CD4-positive, alpha-beta T cell treated with Interferon gamma for 1 hour (primary cell): ENCODE results near the gene GLTPD2.

ENCODE experiments used
- DNase-seq: peaks from one replicate; pipeline ENCODE4 v3.0.0-alpha.2; 2020

GLTPD2 gene

DNA sequence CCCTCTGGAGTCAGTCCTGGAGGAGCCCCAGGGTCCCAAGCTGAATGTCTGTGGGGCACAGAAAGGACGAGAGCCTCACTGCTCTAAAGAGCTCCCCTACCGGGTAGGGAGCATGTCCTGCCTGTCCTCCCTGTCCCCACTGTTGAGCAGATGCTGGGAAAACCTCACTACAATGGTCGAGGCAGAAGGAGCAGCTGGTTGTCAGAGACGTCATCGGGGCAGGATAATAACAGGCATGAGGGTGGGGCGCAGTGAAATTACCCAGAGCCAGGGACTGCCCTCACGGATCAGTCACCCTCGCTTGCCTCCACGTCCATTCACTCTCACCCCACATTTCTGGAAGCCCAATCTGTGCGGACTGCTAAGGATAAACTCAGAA is 16.5 kb upstream of the GLTPD2 start:
- DNase-seq, result no peak

DNA sequence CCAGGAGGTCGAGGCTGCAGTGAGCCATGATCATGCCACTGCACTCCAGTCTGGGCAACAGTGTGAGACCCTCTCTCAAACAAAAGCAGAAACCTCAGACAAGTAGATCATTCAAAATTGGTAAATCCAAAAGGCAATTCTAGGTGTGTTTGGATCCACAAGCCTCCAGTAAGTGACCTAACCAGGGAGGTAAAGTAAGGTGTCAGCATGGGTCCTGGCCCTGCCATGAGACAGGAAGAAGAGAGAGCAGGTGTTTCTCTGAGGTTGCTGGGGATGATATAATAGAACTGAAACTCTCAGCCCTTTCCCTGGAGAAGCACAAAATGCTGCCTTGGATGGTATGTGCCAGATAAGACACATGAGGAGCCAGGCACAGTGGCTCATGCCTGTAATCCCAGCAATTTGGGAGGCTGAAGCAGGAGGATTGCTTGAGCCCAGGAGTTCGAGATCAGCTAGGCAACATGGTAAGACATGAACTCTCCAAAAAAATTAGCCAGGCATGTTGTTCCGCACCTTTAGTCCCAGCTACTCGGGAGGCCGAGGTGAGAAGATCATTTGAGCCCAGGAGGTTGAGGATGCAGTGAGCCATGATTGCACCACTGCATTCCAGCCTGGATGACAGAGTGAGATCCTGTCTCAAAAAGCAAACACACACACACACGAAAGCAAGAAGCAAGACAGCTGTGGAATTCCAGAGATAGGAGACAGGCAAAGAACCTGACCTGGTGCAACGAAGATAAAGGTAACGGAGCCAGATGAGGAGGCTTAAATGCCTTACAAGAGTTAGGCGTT is 10.6 kb upstream of the GLTPD2 start:
- DNase-seq, result no peak

DNA sequence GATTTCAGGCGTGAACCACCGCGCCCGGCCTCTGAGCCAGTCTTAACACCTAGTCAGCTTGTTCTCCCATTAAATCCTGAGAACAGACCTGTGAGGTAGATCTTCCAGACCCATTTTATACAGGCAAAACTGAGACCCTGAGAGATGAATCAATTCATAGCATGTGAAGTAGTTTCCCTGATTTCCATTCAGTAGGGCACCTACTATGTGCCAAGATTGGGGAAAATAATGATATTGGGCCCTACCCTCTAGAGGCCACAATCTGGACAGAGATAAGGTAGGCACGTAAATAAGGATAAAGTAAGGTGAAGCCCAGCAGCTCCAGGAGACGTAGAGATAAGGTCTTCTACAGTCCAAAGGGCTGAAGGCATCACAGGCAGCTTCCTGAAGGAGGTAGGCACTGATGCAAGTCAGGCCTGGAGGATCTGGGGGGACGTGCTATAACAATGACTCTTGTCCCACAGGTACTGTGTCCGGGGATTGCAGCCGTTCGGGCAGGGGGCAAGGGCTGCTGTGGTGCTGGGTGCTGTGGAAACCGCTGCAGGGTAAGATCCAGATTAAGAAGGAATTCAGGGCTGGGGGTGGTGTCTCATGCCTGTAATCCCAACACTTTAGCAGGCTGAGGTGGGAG is 8.3 kb upstream of the GLTPD2 start:
- no peak for DNase-seq

DNA sequence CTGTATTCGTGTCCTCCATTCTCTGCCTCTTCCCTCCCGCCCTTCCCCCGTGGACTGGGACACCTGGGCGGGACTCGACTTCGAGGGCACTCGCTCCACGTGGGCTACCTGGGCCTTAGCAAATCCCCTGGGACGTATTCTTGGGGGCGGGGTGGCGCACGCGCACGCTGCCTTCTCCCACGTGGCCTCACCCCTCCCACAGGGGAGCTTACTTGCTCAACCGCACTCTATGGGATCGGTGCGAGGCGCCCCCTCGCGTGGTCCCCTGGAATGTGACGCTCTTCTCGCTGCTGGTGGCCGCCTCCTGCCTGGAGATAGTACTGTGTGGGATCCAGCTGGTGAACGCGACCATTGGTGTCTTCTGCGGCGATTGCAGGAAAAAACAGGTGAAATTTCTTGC is 6.1 kb upstream of the GLTPD2 start:
- DNase-seq, result peak; percentile 24

DNA sequence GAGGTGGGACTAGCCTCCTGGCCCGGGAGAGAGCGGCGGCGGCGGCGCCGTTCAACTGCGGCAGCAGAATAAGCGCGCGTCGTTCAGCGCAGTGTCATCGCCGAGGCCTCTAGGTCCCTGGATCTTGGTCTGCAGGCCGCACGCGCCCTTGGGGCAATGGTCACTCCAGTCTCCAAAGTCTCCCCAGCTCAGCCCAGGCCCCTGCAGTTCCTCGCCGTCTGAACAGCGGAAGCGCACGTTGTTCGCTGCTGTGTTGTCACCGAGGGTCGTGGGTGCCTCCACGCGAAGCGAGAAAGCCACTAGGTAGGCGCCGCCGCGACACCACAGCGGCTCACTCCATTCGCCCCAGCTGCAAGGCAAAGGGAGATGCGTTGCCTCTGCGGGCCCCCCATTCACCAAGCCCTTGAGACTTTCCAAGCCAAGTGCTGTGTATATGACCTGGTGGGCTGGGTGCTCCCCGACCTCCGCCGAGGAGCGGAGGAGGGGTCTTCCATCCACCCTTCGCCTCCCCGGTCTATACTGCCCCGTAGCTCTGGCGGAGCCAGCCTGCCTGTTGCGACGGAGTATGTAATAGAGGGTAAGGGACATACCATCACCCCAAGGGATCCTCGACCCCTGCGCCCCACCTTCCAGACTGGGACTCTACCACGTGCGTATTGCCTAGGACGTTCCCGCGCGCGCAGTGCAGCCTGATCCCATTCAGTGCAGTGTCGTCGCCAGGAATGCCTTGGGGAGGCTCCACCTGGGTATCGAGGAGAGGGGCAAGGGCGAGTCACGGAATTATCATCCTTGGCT is 3.3 kb upstream of the GLTPD2 start:
- DNase-seq, result no peak

DNA sequence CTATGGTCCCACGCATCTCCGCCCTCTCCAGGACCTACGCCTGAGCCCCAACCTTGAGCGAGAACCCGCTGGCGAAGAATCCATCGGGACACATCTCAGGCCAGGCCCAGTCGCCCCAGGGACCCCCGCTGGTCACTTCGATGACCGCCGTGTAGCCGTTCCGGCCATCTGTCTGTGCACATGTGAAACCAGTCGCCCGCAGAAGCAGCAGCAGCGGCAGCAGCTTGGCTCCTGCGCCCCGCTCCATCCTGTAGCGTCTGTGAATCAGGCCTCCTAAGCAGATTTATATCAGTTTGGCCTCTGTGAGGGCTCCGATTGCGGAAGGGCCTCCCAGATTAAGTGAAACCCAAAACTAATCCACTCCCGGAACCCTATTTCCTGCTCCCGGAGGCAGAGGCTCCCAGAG is 2.7 kb upstream of the GLTPD2 start, which contains the start of gene VMO1:
Gene VMO1 (minus strand): TSS at position 259 of the 406 bp plus-strand sequence. CDS start 12 bp downstream, at position 247.
- no peak for DNase-seq

DNA sequence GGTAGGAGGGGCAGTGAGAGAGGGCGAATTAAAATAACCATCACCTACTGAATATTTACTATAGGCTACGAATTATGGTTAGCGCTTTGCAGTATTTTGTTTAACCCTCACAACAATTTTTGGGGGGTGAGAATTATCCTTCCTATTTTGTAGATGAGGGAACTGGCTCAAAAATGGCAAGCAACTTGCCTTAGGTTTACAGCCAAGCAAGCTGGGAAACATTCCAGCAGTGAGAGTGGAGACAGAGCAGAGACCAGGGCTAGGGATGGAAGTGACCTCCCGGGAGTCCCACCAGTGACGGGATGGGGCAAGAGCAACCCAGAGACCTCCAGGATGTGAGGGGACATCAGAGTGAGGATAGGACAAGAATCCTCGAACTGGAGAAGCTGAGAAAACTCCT is 2.2 kb upstream of the GLTPD2 start:
- no peak for DNase-seq

DNA sequence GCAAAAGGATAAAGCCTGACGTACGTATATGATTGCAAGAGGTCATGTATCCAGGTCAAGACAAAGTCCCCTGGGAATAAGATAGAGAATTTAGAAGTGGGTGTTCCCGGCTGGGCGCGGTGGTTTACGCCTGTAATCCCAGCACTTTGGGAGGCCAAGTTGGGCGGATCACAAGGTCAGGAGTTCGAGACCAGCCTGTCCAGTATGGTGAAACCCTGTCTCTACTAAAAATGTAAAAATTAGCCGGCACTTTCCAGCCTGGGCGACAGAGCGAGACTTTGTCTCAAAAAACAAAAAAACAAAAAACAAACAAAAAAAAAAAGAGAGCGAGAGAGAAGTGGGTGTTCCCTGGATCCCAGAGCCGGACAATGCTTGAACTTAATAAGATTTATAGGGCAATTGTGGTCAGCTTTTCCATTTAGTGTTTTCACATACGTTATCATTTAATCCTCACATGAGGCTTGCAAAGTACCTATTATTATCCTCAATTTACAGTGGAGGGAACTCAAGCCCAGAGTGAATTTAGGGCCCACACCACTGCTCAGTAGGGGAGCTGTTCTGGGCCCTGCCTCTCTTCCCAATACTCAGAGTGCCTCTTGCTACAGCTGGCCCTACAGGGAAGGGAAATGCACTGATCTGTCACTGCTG is 481 bp upstream of the GLTPD2 start:
- no peak for DNase-seq

DNA sequence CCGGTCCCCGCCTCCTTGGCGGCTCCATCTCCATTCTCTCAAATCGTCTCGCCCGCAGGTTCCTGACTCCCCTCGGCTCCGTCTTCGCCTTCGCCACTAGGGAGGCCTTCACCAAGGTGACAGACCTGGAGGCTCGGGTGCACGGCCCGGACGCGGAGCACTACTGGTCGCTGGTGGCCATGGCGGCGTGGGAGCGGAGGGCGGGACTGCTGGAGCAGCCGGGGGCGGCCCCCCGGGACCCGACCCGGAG is 862 bp downstream of the GLTPD2 start:
- no peak for DNase-seq

DNA sequence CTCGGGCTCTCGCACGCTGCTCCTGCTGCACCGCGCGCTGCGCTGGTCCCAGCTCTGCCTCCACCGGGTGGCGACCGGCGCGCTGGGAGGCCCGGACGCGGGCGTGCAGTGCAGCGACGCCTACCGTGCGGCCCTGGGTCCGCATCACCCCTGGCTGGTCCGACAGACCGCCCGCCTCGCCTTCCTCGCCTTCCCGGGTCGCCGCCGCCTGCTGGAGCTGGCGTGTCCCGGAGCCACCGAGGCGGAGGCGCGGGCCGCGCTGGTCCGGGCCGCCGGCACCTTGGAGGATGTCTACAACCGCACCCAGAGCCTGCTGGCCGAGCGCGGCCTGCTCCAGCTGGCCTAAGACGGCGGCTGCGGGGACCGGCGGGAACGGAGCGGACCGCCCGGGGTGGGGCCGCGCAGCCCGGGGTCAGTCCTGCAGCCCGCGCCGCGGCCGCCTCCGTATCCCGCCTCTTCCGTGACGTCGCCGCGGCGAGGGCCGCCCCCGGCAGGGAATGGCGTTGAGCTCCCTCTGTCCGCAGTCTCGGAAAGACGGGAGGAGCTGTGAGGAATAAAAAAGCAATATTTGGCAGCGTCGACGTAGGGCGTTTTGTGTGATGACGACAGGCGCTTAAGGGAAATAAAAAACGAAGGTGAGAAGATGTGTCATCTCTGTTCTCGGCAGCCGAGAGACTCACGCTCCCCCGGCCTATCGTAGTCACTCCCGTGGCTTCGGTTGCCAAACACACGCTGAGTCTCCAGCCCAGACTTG is 1.4 kb downstream of the GLTPD2 start:
- DNase-seq, result peak; percentile 80

DNA sequence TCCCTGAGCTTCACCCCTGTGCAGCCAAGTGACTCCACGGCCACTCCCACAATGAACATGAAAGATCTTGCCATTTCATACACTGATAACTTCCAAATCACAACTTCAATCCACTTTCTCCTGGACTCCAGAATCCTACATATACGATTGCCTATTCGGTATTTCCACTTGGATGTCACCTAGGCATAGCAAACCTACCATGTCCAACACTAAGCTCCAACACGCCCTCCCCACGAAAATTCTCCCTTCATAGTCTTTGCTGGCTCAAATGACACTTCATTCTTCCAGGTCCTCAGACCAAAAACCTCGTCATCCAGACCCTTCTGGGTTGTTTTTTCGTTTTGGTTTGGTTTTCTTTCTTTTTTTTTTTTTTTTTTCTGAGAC is 1.9 kb downstream of the GLTPD2 start:
- no peak for DNase-seq

DNA sequence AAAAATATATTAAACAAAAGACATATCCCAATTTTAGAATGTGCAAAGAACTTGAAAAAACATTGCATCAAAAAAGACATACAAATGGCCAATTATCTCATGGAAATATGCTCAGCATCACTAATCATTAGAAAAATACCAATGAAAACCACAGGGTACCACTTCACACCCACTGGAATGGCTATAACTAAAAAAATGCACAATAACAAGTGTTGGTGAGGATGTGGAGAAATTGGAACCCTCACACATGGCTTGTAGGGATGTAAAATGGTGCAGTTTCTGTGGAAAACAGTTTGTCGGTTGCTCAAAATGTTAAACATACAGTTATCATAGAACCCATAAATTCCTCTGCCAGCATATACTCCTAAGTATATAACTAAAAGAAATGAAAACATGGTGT is 6.4 kb downstream of the GLTPD2 start:
- no peak for DNase-seq

DNA sequence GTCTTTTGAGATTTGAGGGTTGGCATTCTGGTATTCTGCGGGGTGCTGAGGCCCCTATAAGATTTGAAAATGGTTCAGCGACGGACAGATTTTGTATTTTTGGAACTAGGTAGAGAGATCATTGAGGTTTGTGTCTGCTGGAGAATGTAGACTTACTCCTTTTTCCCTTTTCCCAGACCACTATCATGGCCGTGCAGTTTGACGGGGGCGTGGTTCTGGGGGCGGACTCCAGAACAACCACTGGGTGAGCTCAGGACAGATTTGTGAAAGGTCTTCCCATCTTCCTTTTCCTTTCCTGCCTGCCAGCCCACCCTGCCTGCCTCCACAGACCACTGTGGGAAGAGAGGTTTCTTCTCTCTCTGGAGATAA is 7.8 kb downstream of the GLTPD2 start:
- DNase-seq, result no peak

DNA sequence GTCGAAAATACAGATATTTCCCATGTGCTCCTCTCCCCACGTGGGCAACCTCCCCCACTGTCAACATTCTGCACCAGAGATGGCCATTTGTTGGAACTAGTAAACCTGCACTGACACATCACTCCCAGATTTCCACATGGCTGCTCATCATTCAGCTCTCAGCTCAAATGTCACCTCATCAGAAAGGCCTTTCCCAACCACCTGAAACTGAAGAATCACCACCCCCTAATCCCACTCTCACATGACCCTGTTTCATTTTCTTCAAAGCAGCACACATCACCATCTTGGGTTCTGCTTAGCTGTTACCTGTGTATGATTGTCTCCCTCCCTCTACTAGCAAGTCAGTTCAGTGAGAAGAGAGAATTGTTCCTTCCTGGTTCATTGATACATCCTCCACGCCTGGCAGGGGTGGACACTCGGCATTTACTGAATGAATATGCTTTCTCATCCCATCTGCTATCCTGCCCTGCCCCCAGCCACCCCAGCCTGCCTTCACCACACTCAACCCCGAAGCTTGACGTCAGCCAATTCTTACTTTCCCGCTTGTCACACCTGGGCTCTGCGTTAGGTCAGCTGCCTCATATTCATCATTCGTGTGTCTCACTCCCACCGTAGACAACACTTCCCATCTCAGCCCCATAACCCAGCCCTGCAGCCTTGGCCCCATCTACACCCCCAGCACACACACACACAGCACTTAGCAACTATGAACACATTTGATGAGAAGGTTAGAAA is 11.9 kb downstream of the GLTPD2 start:
- no peak for DNase-seq

DNA sequence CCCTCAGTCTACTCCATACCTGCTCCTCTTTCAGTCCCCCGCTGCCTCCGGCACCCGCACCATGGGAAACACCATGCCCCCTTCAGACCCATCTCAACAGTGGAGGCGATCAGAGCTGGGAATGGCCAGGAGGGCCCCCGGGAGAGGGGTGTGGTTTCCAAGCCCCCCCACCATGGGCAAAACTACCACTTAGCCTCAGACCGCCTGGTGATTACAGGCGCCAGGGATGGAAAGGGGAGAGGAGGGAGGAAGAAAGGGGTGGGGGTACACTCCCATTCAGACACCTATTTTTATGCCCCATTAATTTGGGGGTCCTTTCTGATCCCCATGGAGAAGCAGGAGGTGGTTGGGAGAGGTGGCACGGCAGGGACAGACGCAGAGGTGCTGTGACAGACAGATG is 13.5 kb downstream of the GLTPD2 start, which contains the start of gene C17orf114:
Gene C17orf114 (minus strand): TSS at position 101 of the 400 bp plus-strand sequence.
- DNase-seq, result no peak

DNA sequence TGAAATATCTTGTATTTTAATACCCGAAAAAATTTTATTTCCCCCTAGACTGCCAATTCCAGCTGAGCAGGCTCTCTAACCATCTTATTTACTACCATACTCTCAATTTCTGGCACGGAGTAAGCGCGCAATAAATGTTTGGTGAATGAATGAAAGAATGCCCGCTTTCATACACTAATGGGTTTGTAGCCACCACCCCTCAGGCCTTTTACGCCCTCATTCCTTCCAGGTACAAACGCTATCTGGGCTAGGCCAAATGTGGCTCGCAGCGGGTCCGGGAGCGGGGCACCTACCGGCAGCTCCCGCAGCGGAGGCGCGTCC is 17.7 kb downstream of the GLTPD2 start:
- no peak for DNase-seq

DNA sequence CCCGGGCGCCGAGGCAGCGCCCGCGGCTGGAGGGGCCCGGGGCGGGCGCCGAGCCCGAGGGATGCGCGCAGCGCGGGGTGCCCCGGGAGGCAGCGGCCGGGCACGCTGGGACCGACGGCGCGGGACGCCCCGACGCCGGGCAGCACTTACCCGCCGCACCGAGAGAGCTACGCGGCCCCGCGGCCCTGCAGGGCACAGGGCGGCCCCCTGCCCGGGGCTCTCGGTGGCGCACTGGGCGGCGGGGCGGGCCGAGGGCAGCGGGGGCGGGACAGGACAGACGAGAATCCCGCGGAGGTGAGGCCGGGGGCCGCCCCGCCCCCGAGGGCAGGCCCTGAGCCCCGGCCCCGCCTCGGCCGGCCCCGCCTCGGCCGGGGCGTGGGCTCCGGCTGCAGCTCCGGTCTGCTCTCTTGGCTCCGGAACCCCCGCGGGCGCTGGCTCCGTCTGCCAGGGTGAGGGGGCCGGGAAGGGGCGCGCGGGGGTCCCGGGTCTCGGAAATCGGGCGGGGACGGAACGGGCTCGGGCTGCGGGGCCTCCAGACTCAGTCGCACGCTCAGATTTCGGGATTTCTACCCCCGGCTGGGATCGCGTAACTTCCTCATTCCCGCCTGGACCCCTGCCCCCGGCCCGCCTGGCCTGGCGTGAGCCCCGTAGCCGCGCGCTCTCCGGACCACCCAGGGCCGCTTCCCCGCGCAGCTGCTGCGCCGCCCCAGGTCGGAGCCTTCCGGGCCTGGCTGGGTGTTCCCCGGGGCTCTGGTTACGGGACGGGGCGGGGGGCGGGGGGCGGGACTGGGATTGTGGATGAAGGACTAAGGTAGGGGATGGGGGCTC is 18.2 kb downstream of the GLTPD2 start, which contains the start of gene PLD2:
Gene PLD2 (plus strand): TSS at position 376 of the 828 bp plus-strand sequence. CDS start 621 bp downstream, outside the sequence.
- DNase-seq, result peak; percentile 86

DNA sequence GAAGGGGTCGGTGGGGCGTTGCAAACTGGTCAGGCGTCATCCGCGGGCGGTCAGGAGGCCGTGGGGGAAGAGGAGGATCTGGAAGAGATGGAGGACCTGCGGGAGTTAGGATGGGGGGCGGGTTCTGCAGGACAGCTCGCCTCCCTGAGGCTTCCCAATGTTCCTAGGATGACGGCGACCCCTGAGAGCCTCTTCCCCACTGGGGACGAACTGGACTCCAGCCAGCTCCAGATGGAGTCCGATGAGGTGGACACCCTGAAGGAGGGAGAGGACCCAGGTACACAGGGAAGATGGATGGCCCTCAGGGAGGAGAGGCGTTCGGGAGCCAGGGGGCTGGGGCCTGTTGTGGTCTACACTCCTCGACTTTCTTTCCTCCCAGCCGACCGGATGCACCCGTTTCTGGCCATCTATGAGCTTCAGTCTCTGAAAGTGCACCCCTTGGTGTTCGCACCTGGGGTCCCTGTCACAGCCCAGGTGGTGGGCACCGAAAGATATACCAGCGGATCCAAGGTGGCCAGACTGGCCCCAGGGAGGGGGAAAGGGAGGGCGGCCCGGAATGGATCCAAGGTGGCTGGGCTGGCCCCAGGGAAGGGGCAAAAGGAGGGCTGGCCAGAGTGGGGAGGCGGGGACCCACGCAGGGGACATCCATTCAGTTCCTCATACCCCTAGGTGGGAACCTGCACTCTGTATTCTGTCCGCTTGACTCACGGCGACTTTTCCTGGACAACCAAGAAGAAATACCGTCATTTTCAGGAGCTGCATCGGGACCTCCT is 19.0 kb downstream of the GLTPD2 start:
- no peak for DNase-seq

DNA sequence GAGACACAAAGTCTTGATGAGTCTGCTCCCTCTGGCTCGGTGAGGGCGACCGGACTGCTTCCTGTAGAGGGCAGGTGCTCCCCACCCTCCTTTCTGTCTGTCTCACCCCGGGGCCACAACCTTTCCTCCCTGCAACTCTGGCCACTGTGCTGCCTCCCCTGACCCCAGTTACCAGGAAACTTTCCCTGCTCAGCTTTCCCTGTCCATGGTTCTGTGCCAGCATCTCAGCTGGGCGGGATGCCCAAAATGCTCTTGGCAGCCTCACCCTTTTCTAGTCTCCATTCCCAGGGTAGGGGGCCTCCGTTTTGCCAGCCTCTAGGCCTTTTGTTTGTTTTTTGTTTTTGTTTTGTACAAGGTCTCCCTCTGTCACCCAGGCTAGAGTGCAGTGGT is 19.6 kb downstream of the GLTPD2 start:
- no peak for DNase-seq

DNA sequence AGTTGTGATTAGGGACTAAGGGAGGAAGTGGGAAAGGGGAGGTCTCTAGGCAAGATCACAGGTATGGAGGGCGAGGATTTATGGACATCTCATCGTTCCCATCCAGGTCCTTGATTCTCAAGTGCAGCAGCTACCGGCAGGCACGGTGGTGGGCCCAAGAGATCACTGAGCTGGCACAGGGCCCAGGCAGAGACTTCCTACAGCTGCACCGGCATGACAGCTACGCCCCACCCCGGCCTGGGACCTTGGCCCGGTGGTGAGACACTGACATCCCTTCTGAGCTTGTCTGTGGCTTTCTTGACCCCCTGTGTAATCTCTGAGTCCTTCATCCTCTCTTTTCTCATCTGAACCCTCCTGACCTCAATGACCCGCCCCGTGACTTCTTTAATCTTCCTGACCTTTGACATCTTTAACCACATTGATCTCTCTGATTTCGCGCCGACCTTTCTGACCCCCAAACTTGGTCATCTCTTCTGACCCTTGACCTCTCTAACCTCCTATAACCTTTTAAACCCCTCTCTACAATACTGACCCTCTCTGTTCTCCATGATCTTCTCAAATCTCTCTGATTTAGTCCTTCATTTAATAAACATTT is 22.0 kb downstream of the GLTPD2 start:
- no peak for DNase-seq
